SKM-1 (cell line): Measurements from ENCODE around the gene NR2E3.
A peak's percentile ranks its signal among the peaks of the same experiment; 100 is the strongest.

Experiments used
- DNase-seq: peaks from one replicate; lab custom pipeline; 2025; ENCODE audit not compliant: unreplicated experiment; lab: John Stamatoyannopoulos, UW

NR2E3 gene

GRCh38 chr15:71790081-71790480 lies 20.3 kb upstream of the NR2E3 start:
- no peak for DNase-seq

- no peak for DNase-seq
Measured at GRCh38 chr15:71791975-71792374, 18.4 kb upstream of the NR2E3 start.

GRCh38 chr15:71792521-71792920 lies 17.8 kb upstream of the NR2E3 start:
- no peak for DNase-seq

- no peak for DNase-seq
Measured at GRCh38 chr15:71798641-71799040, 11.7 kb upstream of the NR2E3 start.

- no peak for DNase-seq
Measured at GRCh38 chr15:71800190-71800589, 10.2 kb upstream of the NR2E3 start.

GRCh38 chr15:71800835-71801745 lies 9.3 kb upstream of the NR2E3 start:
- DNase-seq = peak; percentile 15

- no peak for DNase-seq
Measured at GRCh38 chr15:71801935-71802655, 8.3 kb upstream of the NR2E3 start.

- DNase-seq = no peak
Measured at GRCh38 chr15:71802770-71803169, 7.6 kb upstream of the NR2E3 start.

- no peak for DNase-seq
Measured at GRCh38 chr15:71804226-71804625, 6.1 kb upstream of the NR2E3 start.

GRCh38 chr15:71804695-71805470 lies 5.5 kb upstream of the NR2E3 start:
- DNase-seq = no peak

- no peak for DNase-seq
Measured at GRCh38 chr15:71806452-71806931, 3.9 kb upstream of the NR2E3 start.

GRCh38 chr15:71807125-71807629 lies 3.2 kb upstream of the NR2E3 start:
- no peak for DNase-seq

GRCh38 chr15:71807691-71808091 lies 2.7 kb upstream of the NR2E3 start:
- no peak for DNase-seq

- DNase-seq = no peak
Measured at GRCh38 chr15:71808311-71809020, 1.9 kb upstream of the NR2E3 start.

GRCh38 chr15:71809346-71809745 lies 1.0 kb upstream of the NR2E3 start:
- DNase-seq = no peak

GRCh38 chr15:71811036-71811736 lies 832 bp downstream of the NR2E3 start:
- no peak for DNase-seq

- no peak for DNase-seq
Measured at GRCh38 chr15:71811752-71812735, 1.7 kb downstream of the NR2E3 start.

- DNase-seq = no peak
Measured at GRCh38 chr15:71812966-71813722, 2.8 kb downstream of the NR2E3 start.
